B cell (primary cell): Measurements from ENCODE around the gene FDXACB1. TPM values are rescaled to one million over a fixed set of nuclear protein-coding genes. Genes with fewer than 3 reads are reported as not detected.

Source experiments
- ATAC-seq: fragments of 200-7000 bp; cut with Tn5 transposase; one replicate; pipeline ENCODE4 v1.10.0; 2021; ENCODE audit warnings: low read depth, mild to moderate bottlenecking, moderate number of reproducible peaks, moderate library complexity
- CTCF ChIA-PET: fragments of 350-600 bp; sonication (Branson Sonifier 250); formaldehyde crosslinking; loops from one replicate; lab custom pipeline; 2021; ENCODE audit warnings: antibody characterized with exemption, inconsistent platforms; lab: Charles Lee
- POLR2A ChIA-PET: fragments of 350-600 bp; sonication (Branson Sonifier 250); formaldehyde crosslinking; loops from one replicate; lab custom pipeline; 2021; ENCODE audit warnings: antibody characterized with exemption; lab: Charles Lee
- DNase-seq: peaks from one replicate; pipeline ENCODE4 v3.0.0; 2013
- H2AFZ ChIP-seq: 2 replicates; pipeline ENCODE4 v1.6.1; 2012; ENCODE audit warnings: mild to moderate bottlenecking, low read depth, low read length; ENCODE audit not compliant: insufficient read depth, poor library complexity, severe bottlenecking
- H3K27ac ChIP-seq, 2 donors: 1 replicate in 1 of 2; 2 replicates in 1 of 2; pipeline ENCODE4 v1.5.1; 2012 to 2013; ENCODE audit warnings: low read length in 2 of 2, mild to moderate bottlenecking in 2 of 2, moderate library complexity in 1 of 2
- H3K27me3 ChIP-seq, 4 experiments: fragments of 200-600 bp in 1 of 4; sonication (generic) in 1 of 4; replicated peaks in 1 of 4; 1 replicate in 2 of 4; 2 replicates in 2 of 4; pipeline versions ENCODE4 v1.6.1 to v1.7.0; 2013 to 2016; ENCODE audit warnings: low read length in 3 of 4, mild to moderate bottlenecking in 2 of 4, mixed read lengths in 1 of 4, moderate library complexity in 1 of 4; ENCODE audit not compliant: insufficient read depth in 4 of 4, control insufficient read depth in 3 of 4; ENCODE audit errors: control extremely low read depth in 1 of 4
- H3K36me3 ChIP-seq, 2 experiments: replicated peaks in 1 of 2; 1 replicate in 1 of 2; 2 replicates in 1 of 2; pipeline versions ENCODE4 v1.6.1 to v1.7.1; 2013; ENCODE audit warnings: low read length in 1 of 2; ENCODE audit not compliant: insufficient read depth in 2 of 2, control insufficient read depth in 1 of 2; ENCODE audit errors: control extremely low read depth in 1 of 2, extremely low read depth in 1 of 2
- H3K4me1 ChIP-seq, 2 donors: fragments of 200-600 bp in 1 of 2; sonication (generic) in 1 of 2; 1 replicate in 1 of 2; 2 replicates in 1 of 2; pipeline versions ENCODE4 v1.5.1 to v1.6.1; 2013 to 2017; ENCODE audit warnings: low read length in 2 of 2; ENCODE audit not compliant: control insufficient read depth in 2 of 2, insufficient read depth in 2 of 2
- H3K4me2 ChIP-seq: replicated peaks from 2 replicates; pipeline ENCODE3; 2012; ENCODE audit warnings: mild to moderate bottlenecking, low read depth, low read length; ENCODE audit not compliant: poor library complexity, severe bottlenecking
- H3K4me3 ChIP-seq, 5 experiments: fragments of 200-600 bp in 1 of 5; sonication (generic) in 1 of 5; 1 replicate in 3 of 5; 2 replicates in 2 of 5; pipeline versions ENCODE4 v1.5.1 to v1.7.0; 2011 to 2016; ENCODE audit warnings: low read length in 4 of 5, mild to moderate bottlenecking in 4 of 5, low read depth in 2 of 5, control low read depth in 1 of 5, moderate library complexity in 1 of 5; ENCODE audit not compliant: insufficient read depth in 1 of 5; ENCODE audit errors: control extremely low read depth in 1 of 5, extremely low read depth in 1 of 5
- H3K79me2 ChIP-seq: fragments of 200-600 bp; sonication (generic); one replicate; pipeline ENCODE4 v1.6.0; 2016; ENCODE audit warnings: low read length; ENCODE audit not compliant: control insufficient read depth, insufficient read depth
- H3K9ac ChIP-seq: fragments of 200-600 bp; sonication (generic); 2 replicates; pipeline ENCODE4 v1.6.1; 2017; ENCODE audit warnings: mild to moderate bottlenecking, low read length, moderate library complexity
- H3K9me3 ChIP-seq, 3 donors: one replicate each; pipeline versions ENCODE4 v1.6.1 to v1.7.1; 2013; ENCODE audit warnings: low read length in 2 of 3; ENCODE audit not compliant: control insufficient read depth in 2 of 3, insufficient read depth in 1 of 3; ENCODE audit errors: control extremely low read depth in 1 of 3
- H4K20me1 ChIP-seq: 2 replicates; pipeline ENCODE4 v1.6.0; 2012; ENCODE audit warnings: mild to moderate bottlenecking, low read length; ENCODE audit not compliant: insufficient read depth, control insufficient read depth, poor library complexity, severe bottlenecking
- H3K27ac Mint-ChIP-seq: one replicate; pipeline ENCODE4 v1.8.0; 2021; ENCODE audit warnings: mixed read lengths
- H3K27me3 Mint-ChIP-seq: one replicate; pipeline ENCODE4 v1.8.0; 2021; ENCODE audit warnings: mixed read lengths
- H3K4me1 Mint-ChIP-seq: one replicate; pipeline ENCODE4 v1.8.0; 2021; ENCODE audit warnings: mixed read lengths
- H3K4me3 Mint-ChIP-seq: one replicate; pipeline ENCODE4 v1.8.0; 2021; ENCODE audit warnings: mixed read lengths
- H3K9me3 Mint-ChIP-seq: one replicate; pipeline ENCODE4 v1.8.0; 2022; ENCODE audit warnings: mixed read lengths; ENCODE audit not compliant: insufficient read depth
- CTCF ChIP-seq: fragments of 200-600 bp; IDR thresholded peaks from one replicate; pipeline ENCODE4 v1.8.0; 2022; ENCODE audit warnings: antibody characterized with exemption, mild to moderate bottlenecking
- EZH2 ChIP-seq: IDR thresholded peaks from 2 replicates; pipeline ENCODE4 v1.6.1; 2012; ENCODE audit warnings: borderline replicate concordance, low read depth, mild to moderate bottlenecking, moderate library complexity, low read length; ENCODE audit not compliant: insufficient read depth, poor library complexity, severe bottlenecking
- WGBS: methylation state at CpG from one replicate; pipeline ENCODE4 v1.1.5; 2013; ENCODE audit warnings: missing lambda C conversion rate; ENCODE audit not compliant: insufficient coverage; 5-methylcytosine and 5-hydroxymethylcytosine counted together
- intact Hi-C: fragments of 100-400 bp; cut with micrococcal nuclease; formaldehyde crosslinking; loops from one replicate; pipeline ENCODE4 v1.10.0; 2022
- polyA plus RNA-seq: library from polyadenylated mRNA; depleted of rRNA; stranded (reverse); fragments of >200 nt; gene quantifications from 2 replicates; pipeline ENCODE4 v1.2.3, GENCODE V29; 2012
- small RNA-seq: library from RNA; depleted of rRNA; stranded (forward); fragments of <200 nt; gene quantifications from one replicate; pipeline ENCODE3, GENCODE V24; 2012; ENCODE audit warnings: low replicate concordance, low read depth; ENCODE audit not compliant: insufficient read length
- total RNA-seq, 2 donors: library from RNA; stranded (reverse); fragments of 120-200 nt in 1 of 2; gene quantifications; 1 replicate in 1 of 2; 2 replicates in 1 of 2; pipeline versions ENCODE4 v1.2.3 to v1.2.4, GENCODE V29; 2013 to 2022

Gene FDXACB1
- total and polyA plus RNA-seq, 2 donors (not counting 1 experiment from before 2014, with no cell fraction given): 3.1 to 4.0 TPM

GRCh38 chr11:111826322-111826950, 52.5 kb downstream of the FDXACB1 start:
- ChIA-PET POLR2A (no interaction called here), CTCF (interaction anchor here (0.9 to 1.1 kb wide), 2 partner anchors 15 to 48 kb away, joined by 3 to 5 read pairs; no protein-coding TSS in a partner anchor)
- ATAC-seq: no peak

More at GRCh38 chr11:111826322-111826950, 52.5 kb downstream of the FDXACB1 start:
- intact Hi-C loops: no loop called here
- Histone ChIP-seq H3K9ac (no peak overlapping the region), H3K27ac (no peak overlapping the region), H3K79me2 (no peaks in the 10 kb centered on the region), H3K36me3 (peaks cover 6 to 18% of the 10 kb centered on the region in 2 experiments), H3K4me3 (no peak overlapping the region), H3K4me2 (no peak overlapping the region), H3K27me3 (no peaks in the 10 kb centered on the region), H2AFZ (no peak overlapping the region), H3K9me3 (no peaks in the 10 kb centered on the region), H4K20me1 (no peaks in the 10 kb centered on the region), H3K4me1 (no peaks in the 10 kb centered on the region)
- WGBS: 100% methylated on average over 1 of the region's 2 CpGs
- H3K27me3 Mint-ChIP-seq: no peaks in the 10 kb centered on the region
- H3K9me3 Mint-ChIP-seq: no peaks in the 10 kb centered on the region
- TF ChIP-seq CTCF (no peak), EZH2 (no peak)
- no peak overlapping the region for H3K27ac Mint-ChIP-seq
- H3K4me3 Mint-ChIP-seq: no peak overlapping the region
- no peaks in the 10 kb centered on the region for H3K4me1 Mint-ChIP-seq
- no peak for DNase-seq

Small RNA genes within 50 kb of the gene (small RNA-seq; reads per million reads assigned to genes)
- gene C11orf52: not detected
- gene GNG5P3: not detected
- gene RNA5SP351: not detected
- not detected for gene RPL37AP8

Other genes with a start within 250 kb of the FDXACB1 start
- gene PPP2R1B, start 112.8 kb downstream of the FDXACB1 start, total RNA-seq: 35.6 and 37.0 TPM in 2 replicates
- 8.2 and 9.7 TPM in 2 replicates for gene PPP2R1B, start 112.8 kb downstream of the FDXACB1 start, polyA plus RNA-seq
- gene ALG9, start 7.6 kb downstream of the FDXACB1 start, total RNA-seq: 23.9 and 29.9 TPM in 2 replicates
- 21.2 and 22.1 TPM in 2 replicates for gene ALG9, start 7.6 kb downstream of the FDXACB1 start, polyA plus RNA-seq
- gene CFAP68, start 376 bp upstream of the FDXACB1 start, total RNA-seq: 7.8 and 8.2 TPM in 2 replicates
- 6.8 and 13.3 TPM in 2 replicates for gene CFAP68, start 376 bp upstream of the FDXACB1 start, polyA plus RNA-seq
- gene CRYAB, start 32.6 kb upstream of the FDXACB1 start, total RNA-seq: not detected in 2 replicates
- not detected in 2 replicates for gene CRYAB, start 32.6 kb upstream of the FDXACB1 start, polyA plus RNA-seq
- not detected in 2 replicates for gene HSPB2, start 33.6 kb upstream of the FDXACB1 start, total RNA-seq
- gene HSPB2, start 33.6 kb upstream of the FDXACB1 start, polyA plus RNA-seq: not detected in 2 replicates
- gene C11orf52, start 39.7 kb upstream of the FDXACB1 start, total RNA-seq: not detected in 2 replicates
- gene C11orf52, start 39.7 kb upstream of the FDXACB1 start, polyA plus RNA-seq: not detected in 2 replicates
- gene DIXDC1, start 58.2 kb upstream of the FDXACB1 start, total RNA-seq: 0.78 and 0.99 TPM in 2 replicates
- gene DIXDC1, start 58.2 kb upstream of the FDXACB1 start, polyA plus RNA-seq: 0.03 and 0.26 TPM in 2 replicates
- gene DLAT, start 146.2 kb upstream of the FDXACB1 start, total RNA-seq: 19.8 and 21.1 TPM in 2 replicates
- 6.1 and 8.9 TPM in 2 replicates for gene DLAT, start 146.2 kb upstream of the FDXACB1 start, polyA plus RNA-seq
- 0.22 and 0.67 TPM in 2 replicates for gene PIH1D2, start 194.9 kb upstream of the FDXACB1 start, total RNA-seq
- 0.06 TPM in 1 of 2 replicates, not detected in the other for gene PIH1D2, start 194.9 kb upstream of the FDXACB1 start, polyA plus RNA-seq
- gene NKAPD1, start 195.1 kb upstream of the FDXACB1 start, total RNA-seq: 22.8 and 23.4 TPM in 2 replicates
- gene NKAPD1, start 195.1 kb upstream of the FDXACB1 start, polyA plus RNA-seq: 4.5 and 5.4 TPM in 2 replicates
- gene TIMM8B, start 207.6 kb upstream of the FDXACB1 start, total RNA-seq: 22.4 and 25.5 TPM in 2 replicates
- gene TIMM8B, start 207.6 kb upstream of the FDXACB1 start, polyA plus RNA-seq: 6.3 and 12.0 TPM in 2 replicates
- 55.0 and 57.7 TPM in 2 replicates for gene SDHD, start 207.7 kb upstream of the FDXACB1 start, total RNA-seq
- gene SDHD, start 207.7 kb upstream of the FDXACB1 start, polyA plus RNA-seq: 33.5 and 43.0 TPM in 2 replicates